ENCODE data around the gene CHD9NB. TPM values are rescaled to one million over a fixed set of nuclear protein-coding genes. Genes with fewer than 3 reads are reported as not detected.

The CHD9NB gene
- total RNA-seq, 1 donor from 2014 or later, result 2.0 TPM

GRCh38 chr16:53064081-53064578 lies 11.4 kb upstream of the CHD9NB start:
- no peak overlapping the region for H3K4me3 Mint-ChIP-seq (ENCODE audit: unreplicated experiment)
- peaks cover 1% of the 10 kb centered on the region for H3K36me3 Mint-ChIP-seq (ENCODE audit: low read depth, unreplicated experiment)
- no peak for DNase-seq (ENCODE audit: low spot score)
- peaks cover 4% of the 10 kb centered on the region for H3K27me3 Mint-ChIP-seq (ENCODE audit: unreplicated experiment)
- TF ChIP-seq, protein P1, sequence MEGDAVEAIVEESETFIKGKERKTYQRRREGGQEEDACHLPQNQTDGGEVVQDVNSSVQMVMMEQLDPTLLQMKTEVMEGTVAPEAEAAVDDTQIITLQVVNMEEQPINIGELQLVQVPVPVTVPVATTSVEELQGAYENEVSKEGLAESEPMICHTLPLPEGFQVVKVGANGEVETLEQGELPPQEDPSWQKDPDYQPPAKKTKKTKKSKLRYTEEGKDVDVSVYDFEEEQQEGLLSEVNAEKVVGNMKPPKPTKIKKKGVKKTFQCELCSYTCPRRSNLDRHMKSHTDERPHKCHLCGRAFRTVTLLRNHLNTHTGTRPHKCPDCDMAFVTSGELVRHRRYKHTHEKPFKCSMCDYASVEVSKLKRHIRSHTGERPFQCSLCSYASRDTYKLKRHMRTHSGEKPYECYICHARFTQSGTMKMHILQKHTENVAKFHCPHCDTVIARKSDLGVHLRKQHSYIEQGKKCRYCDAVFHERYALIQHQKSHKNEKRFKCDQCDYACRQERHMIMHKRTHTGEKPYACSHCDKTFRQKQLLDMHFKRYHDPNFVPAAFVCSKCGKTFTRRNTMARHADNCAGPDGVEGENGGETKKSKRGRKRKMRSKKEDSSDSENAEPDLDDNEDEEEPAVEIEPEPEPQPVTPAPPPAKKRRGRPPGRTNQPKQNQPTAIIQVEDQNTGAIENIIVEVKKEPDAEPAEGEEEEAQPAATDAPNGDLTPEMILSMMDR (IDR thresholded peaks at IDR 0.05; ENCODE audit: unreplicated experiment), result no peak
- H3K4me1 Mint-ChIP-seq (ENCODE audit: unreplicated experiment), result peaks cover 22% of the 10 kb centered on the region
- no peak overlapping the region for H3K27ac Mint-ChIP-seq (ENCODE audit: unreplicated experiment)
- H3K9me3 Mint-ChIP-seq (ENCODE audit: unreplicated experiment), result no peaks in the 10 kb centered on the region

GRCh38 chr16:53061701-53062159 lies 9.0 kb upstream of the CHD9NB start:
- no peaks in the 10 kb centered on the region for H3K9me3 Mint-ChIP-seq (ENCODE audit: unreplicated experiment)
- no peak overlapping the region for H3K4me3 Mint-ChIP-seq (ENCODE audit: unreplicated experiment)
- no peaks in the 10 kb centered on the region for H3K36me3 Mint-ChIP-seq (ENCODE audit: low read depth, unreplicated experiment)
- no peak overlapping the region for H3K27ac Mint-ChIP-seq (ENCODE audit: unreplicated experiment)
- H3K4me1 Mint-ChIP-seq (ENCODE audit: unreplicated experiment), result peaks cover 19% of the 10 kb centered on the region
- DNase-seq (ENCODE audit: low spot score), result no peak
- peaks cover 1% of the 10 kb centered on the region for H3K27me3 Mint-ChIP-seq (ENCODE audit: unreplicated experiment)
- TF ChIP-seq, protein P1 (IDR thresholded peaks at IDR 0.05; ENCODE audit: unreplicated experiment), result no peak

DNA sequence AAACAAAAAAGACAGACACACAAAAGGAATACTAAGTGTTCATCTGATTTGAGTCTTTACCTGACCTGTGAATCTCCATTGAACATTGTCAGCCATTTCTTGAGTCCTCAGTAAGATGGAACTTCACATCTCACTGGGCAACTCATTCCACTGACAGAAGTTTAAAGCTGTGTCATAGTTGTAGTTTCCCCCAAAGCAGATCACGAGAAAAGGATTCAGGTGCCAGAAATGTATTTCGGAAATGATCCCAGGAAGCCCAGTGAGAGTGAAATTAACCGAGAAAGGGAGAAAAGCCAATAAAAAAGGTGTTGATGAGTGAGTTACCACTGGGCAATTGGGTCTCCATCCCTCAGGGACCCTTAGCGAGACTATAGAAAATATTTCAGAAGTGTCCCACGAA lies 8.6 kb upstream of the CHD9NB start:
- TF ChIP-seq, protein P1 (IDR thresholded peaks at IDR 0.05; ENCODE audit: unreplicated experiment), result no peak
- Mint-ChIP-seq H3K27me3 (ENCODE audit: unreplicated experiment) (peaks cover 1% of the 10 kb centered on the region), H3K27ac (ENCODE audit: unreplicated experiment) (peak overlapping the region; percentile 38), H3K4me1 (ENCODE audit: unreplicated experiment) (peaks cover 24% of the 10 kb centered on the region), H3K9me3 (ENCODE audit: unreplicated experiment) (no peaks in the 10 kb centered on the region), H3K36me3 (ENCODE audit: low read depth, unreplicated experiment) (no peaks in the 10 kb centered on the region), H3K4me3 (ENCODE audit: unreplicated experiment) (no peak overlapping the region)
- no peak for DNase-seq (ENCODE audit: low spot score)

DNA sequence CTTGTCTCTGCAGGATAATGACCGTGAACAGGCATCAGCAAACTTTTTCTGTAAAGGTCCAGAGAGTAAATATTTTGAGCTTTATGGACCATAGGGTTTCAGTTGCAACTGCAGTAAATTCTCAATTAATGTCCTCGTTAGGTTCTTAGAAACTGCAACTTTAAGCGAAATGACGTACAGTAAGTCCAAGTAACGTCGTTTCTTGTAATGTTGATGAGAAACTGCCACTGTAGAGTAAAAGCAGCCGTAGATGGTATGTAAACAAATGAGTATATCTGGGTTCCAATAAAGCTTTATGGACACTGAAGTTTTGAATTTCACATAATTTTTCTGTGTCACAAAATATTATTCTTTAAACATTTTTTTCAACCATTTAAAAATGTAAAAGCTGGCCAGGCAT lies 7.0 kb upstream of the CHD9NB start:
- DNase-seq (ENCODE audit: low spot score), result no peak
- TF ChIP-seq, protein P1 (IDR thresholded peaks at IDR 0.05; ENCODE audit: unreplicated experiment), result no peak
- no peaks in the 10 kb centered on the region for H3K36me3 Mint-ChIP-seq (ENCODE audit: low read depth, unreplicated experiment)
- H3K4me1 Mint-ChIP-seq (ENCODE audit: unreplicated experiment), result peaks cover 14% of the 10 kb centered on the region
- H3K27me3 Mint-ChIP-seq (ENCODE audit: unreplicated experiment), result peaks cover 3% of the 10 kb centered on the region
- no peaks in the 10 kb centered on the region for H3K9me3 Mint-ChIP-seq (ENCODE audit: unreplicated experiment)
- H3K4me3 Mint-ChIP-seq (ENCODE audit: unreplicated experiment), result no peak overlapping the region
- H3K27ac Mint-ChIP-seq (ENCODE audit: unreplicated experiment), result no peak overlapping the region

DNA sequence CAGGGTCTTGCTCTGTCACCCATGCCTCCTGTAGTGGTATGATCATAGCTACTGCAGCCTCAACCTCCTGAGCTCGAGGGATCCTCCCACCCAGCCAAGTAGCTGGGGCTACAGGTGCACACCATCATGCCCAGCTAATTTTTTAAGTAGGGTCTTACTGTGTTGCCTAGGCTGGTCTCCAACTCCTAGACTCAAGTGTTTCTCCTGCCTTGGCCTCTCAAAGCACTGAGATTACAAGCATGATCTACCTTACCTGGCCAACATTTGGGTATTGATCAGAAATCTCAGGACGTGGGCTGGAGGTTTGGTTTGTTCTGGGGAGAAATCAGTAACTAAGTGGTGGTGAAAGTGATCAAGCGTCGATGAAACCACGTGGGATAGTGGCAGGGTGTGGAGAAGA lies 6.2 kb upstream of the CHD9NB start:
- Mint-ChIP-seq H3K4me3 (ENCODE audit: unreplicated experiment) (no peak overlapping the region), H3K27me3 (ENCODE audit: unreplicated experiment) (peaks cover 3% of the 10 kb centered on the region), H3K36me3 (ENCODE audit: low read depth, unreplicated experiment) (no peaks in the 10 kb centered on the region), H3K4me1 (ENCODE audit: unreplicated experiment) (peaks cover 20% of the 10 kb centered on the region), H3K27ac (ENCODE audit: unreplicated experiment) (no peak overlapping the region), H3K9me3 (ENCODE audit: unreplicated experiment) (no peaks in the 10 kb centered on the region)
- TF ChIP-seq, protein P1 (IDR thresholded peaks at IDR 0.05; ENCODE audit: unreplicated experiment), result no peak
- DNase-seq (ENCODE audit: low spot score), result no peak
